IgD-negative memory B cell (primary cell): ENCODE measurements around the gene DRD4. TPM values are rescaled to one million over a fixed set of nuclear protein-coding genes. Genes with fewer than 3 reads are reported as not detected.
"Not testable (repeated sequence)": the region's sequence is repeated elsewhere in the genome, so short reads cannot be mapped to it uniquely, and the experiment has no call there.

Experiments
- H3K27ac Mint-ChIP-seq, 3 donors: one replicate each; pipeline ENCODE4 v1.8.0; 2020 to 2022; ENCODE audit warnings: mild to moderate bottlenecking in 3 of 3, mixed read lengths in 3 of 3, moderate library complexity in 1 of 3
- H3K27me3 Mint-ChIP-seq: one replicate; pipeline ENCODE4 v1.8.0; 2021; ENCODE audit warnings: mixed read lengths
- H3K36me3 Mint-ChIP-seq: one replicate; pipeline ENCODE4 v1.8.0; 2020; ENCODE audit warnings: mild to moderate bottlenecking, mixed read lengths
- H3K4me1 Mint-ChIP-seq, 3 donors: one replicate each; pipeline ENCODE4 v1.8.0; 2020 to 2022; ENCODE audit warnings: mixed read lengths in 3 of 3, mild to moderate bottlenecking in 1 of 3
- H3K4me3 Mint-ChIP-seq, 4 donors: one replicate each; pipeline ENCODE4 v1.8.0; 2020 to 2022; ENCODE audit warnings: mild to moderate bottlenecking in 4 of 4, mixed read lengths in 4 of 4, moderate library complexity in 3 of 4
- H3K9me3 Mint-ChIP-seq, 3 donors: one replicate each; pipeline ENCODE4 v1.8.0; 2020 to 2021; ENCODE audit warnings: mixed read lengths in 3 of 3, mild to moderate bottlenecking in 1 of 3
- polyA plus RNA-seq: library from polyadenylated mRNA; unstranded; fragments of 300-500 nt; fragmentation: Illumina TruSeq; gene quantifications from one replicate; pipeline ENCODE4 v1.2.3, GENCODE V29; 2021

DRD4 gene
- polyA plus RNA-seq, 1 donor from 2014 or later: not detected

DNA sequence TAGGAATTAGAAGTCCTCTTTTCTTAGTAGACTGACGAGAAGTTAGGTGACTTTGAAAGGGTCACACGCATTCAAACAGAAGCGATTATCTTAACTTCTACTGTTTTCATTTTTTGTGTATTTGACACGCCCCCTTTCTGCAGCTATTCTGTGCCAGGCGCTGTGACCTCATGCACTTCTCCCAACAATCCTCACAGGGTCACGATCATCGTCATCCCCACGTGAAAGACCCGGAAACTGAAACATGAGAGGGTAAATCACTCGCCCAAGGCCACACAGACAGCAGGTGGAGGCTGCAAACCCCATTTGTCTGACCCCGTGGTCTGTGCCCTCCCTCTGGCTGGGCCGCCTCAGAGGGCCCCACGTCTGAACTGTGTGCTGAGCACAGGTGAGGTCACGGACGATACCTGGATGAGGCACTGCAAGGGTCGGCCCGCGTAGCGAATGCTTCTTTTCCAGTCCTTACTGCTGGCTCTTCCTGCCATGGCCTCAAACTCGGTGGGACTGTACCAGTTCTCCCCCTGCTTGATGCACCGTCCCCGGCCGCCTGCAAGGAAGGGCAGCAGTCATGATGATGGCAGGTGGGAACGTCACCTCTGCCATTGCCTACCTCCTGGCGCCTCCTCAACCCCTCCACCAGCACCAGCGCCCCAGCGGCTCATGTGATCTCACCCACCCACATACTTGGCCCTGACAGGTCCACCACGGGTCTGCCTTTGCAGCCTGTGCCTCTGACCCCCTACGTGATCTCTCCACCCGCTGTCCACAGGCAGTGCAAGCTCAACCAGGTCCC, 49.6 kb downstream of the DRD4 start:
- Mint-ChIP-seq H3K36me3 (peaks cover 25% of the 10 kb centered on the region), H3K4me1 (peaks cover 0 to 5% (median 2%) of the 10 kb centered on the region in 3 donors), H3K27me3 (no peaks in the 10 kb centered on the region), H3K9me3 (no peaks in the 10 kb centered on the region), H3K4me3 (no peak overlapping the region), H3K27ac (peak overlapping the region in 1 of 3 donors; percentile 25)

DNA sequence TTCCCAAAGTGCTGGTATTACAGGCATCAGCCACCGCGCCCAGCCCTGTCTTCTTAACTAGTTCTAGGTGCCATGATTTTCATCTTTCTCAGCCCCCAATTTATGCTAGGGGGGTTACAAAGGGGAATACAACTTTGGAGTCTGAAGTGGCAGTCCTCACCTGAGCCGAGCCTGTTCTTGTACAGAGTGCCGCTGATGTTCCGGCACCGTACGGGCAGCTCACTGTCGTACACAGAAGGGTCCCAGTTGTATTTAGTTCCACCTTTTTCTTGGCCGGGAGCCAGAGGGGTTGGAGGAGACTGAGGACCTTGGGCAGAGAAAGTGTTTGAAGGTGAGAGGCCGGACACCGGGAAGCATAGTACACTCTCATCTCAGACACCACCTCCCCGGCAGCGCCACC, 50.7 kb downstream of the DRD4 start:
- peaks cover 18% of the 10 kb centered on the region for H3K36me3 Mint-ChIP-seq

DNA sequence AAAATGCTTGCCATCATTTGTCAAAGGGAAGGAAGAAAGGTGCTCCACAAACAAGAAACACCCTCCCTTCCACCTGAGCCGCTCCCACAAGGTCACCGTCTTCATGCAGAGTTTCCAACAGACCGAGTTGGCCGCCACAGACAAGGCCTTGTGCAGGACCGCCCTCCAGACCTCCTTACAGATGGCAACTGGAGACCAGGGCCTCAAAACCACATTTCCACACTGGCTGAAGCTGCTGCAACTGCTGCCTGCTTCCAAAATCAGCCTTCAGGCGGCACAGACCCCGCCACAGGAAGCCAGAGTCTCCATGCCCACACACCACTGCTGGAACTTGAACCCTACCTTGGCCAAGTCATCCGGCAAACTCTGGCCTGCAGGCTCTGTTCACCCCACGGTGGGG, 51.6 kb downstream of the DRD4 start:
- Mint-ChIP-seq H3K4me1 (peaks cover 15 to 20% (median 15%) of the 10 kb centered on the region in 3 donors), H3K36me3 (peaks cover 13% of the 10 kb centered on the region), H3K27ac (no peak overlapping the region), H3K4me3 (no peak overlapping the region), H3K27me3 (no peaks in the 10 kb centered on the region), H3K9me3 (no peaks in the 10 kb centered on the region)

More for the DNA sequence above, 50.7 kb downstream of the DRD4 start:
- H3K4me3 Mint-ChIP-seq: no peak overlapping the region
- no peaks in the 10 kb centered on the region for H3K27me3 Mint-ChIP-seq
- no peak overlapping the region for H3K27ac Mint-ChIP-seq
- H3K4me1 Mint-ChIP-seq: peaks cover 7 to 11% (median 8%) of the 10 kb centered on the region in 3 donors
- H3K9me3 Mint-ChIP-seq: no peaks in the 10 kb centered on the region

GRCh38 chr11:689625-690024, 52.6 kb downstream of the DRD4 start:
- no peaks in the 10 kb centered on the region for H3K9me3 Mint-ChIP-seq
- H3K4me3 Mint-ChIP-seq: no peak overlapping the region
- H3K36me3 Mint-ChIP-seq: peaks cover 7% of the 10 kb centered on the region
- H3K27ac Mint-ChIP-seq: peak overlapping the region in 1 of 3 donors; percentile 10
- no peaks in the 10 kb centered on the region for H3K27me3 Mint-ChIP-seq
- peaks cover 15 to 21% (median 16%) of the 10 kb centered on the region in 3 donors for H3K4me1 Mint-ChIP-seq

DNA sequence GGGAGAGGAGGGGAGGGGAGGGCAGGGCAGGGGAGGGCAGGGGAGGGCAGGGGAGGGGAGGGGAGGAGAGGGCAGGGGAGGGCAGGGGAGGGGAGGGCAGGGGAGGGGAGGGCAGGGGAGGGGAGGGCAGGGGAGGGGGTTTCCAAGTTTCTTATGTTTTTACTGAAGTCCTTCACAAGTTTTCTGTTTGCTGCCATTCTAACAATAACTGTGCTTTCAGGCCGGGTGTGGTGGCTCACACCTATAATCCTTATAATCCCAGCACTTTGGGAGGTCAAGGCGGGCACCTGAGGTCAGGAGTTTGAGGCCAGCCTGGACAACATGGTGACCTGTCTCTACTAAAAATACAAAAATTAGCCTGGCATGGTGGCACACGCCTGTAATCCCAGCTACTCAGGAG, 53.2 kb downstream of the DRD4 start:
- H3K27me3 Mint-ChIP-seq, H3K9me3 Mint-ChIP-seq, H3K27ac Mint-ChIP-seq, H3K4me3 Mint-ChIP-seq, H3K36me3 Mint-ChIP-seq: not testable (repeated sequence)
- peaks cover 15 to 24% (median 16%) of the 10 kb centered on the region in 3 donors for H3K4me1 Mint-ChIP-seq

Other genes with a start within 250 kb of the DRD4 start
- gene PKP3, start 243.1 kb upstream of the DRD4 start, polyA plus RNA-seq: not detected
- 130 TPM for gene SIGIRR, start 222.3 kb upstream of the DRD4 start, polyA plus RNA-seq
- 4.9 TPM for gene ANO9, start 195.3 kb upstream of the DRD4 start, polyA plus RNA-seq
- gene PTDSS2, start 187.0 kb upstream of the DRD4 start, polyA plus RNA-seq: 10.9 TPM
- 202 TPM for gene RNH1, start 130.0 kb upstream of the DRD4 start, polyA plus RNA-seq
- gene HRAS, start 101.7 kb upstream of the DRD4 start, polyA plus RNA-seq: 22.5 TPM
- gene LRRC56, start 99.7 kb upstream of the DRD4 start, polyA plus RNA-seq: 2.6 TPM
- gene LMNTD2, start 76.5 kb upstream of the DRD4 start, polyA plus RNA-seq: 3.8 TPM
- 42.0 TPM for gene RASSF7, start 76.3 kb upstream of the DRD4 start, polyA plus RNA-seq
- 15.4 TPM for gene PHRF1, start 60.8 kb upstream of the DRD4 start, polyA plus RNA-seq
- 103 TPM for gene IRF7, start 21.3 kb upstream of the DRD4 start, polyA plus RNA-seq
- gene CDHR5, start 12.3 kb upstream of the DRD4 start, polyA plus RNA-seq: not detected
- not detected for gene SCT, start 10.1 kb upstream of the DRD4 start, polyA plus RNA-seq
- 25.6 TPM for gene DEAF1, start 58.0 kb downstream of the DRD4 start, polyA plus RNA-seq
- gene TMEM80, start 58.5 kb downstream of the DRD4 start, polyA plus RNA-seq: 35.6 TPM
- 17.3 TPM for gene EPS8L2, start 69.0 kb downstream of the DRD4 start, polyA plus RNA-seq
- 246 TPM for gene TALDO1, start 110.2 kb downstream of the DRD4 start, polyA plus RNA-seq
- gene GATD1, start 140.2 kb downstream of the DRD4 start, polyA plus RNA-seq: 30.7 TPM
- gene CEND1, start 152.8 kb downstream of the DRD4 start, polyA plus RNA-seq: 0.99 TPM
- 9.5 TPM for gene SLC25A22, start 161.0 kb downstream of the DRD4 start, polyA plus RNA-seq
- gene PIDD1, start 168.0 kb downstream of the DRD4 start, polyA plus RNA-seq: 6.4 TPM
- gene RPLP2, start 172.7 kb downstream of the DRD4 start, polyA plus RNA-seq: 4,588 TPM
- 51.1 TPM for gene PNPLA2, start 181.6 kb downstream of the DRD4 start, polyA plus RNA-seq
- 20.0 TPM for gene CRACR2B, start 190.7 kb downstream of the DRD4 start, polyA plus RNA-seq
- gene CD151, start 195.7 kb downstream of the DRD4 start, polyA plus RNA-seq: 13.8 TPM
- 96.7 TPM for gene POLR2L, start 205.3 kb downstream of the DRD4 start, polyA plus RNA-seq
- gene TSPAN4, start 205.6 kb downstream of the DRD4 start, polyA plus RNA-seq: 2.1 TPM